Stimulated activated CD8-positive, alpha-beta memory T cell treated with anti-CD3 and anti-CD28 coated beads, Interleukin-4, amount 100 ng/mL, for 1 hour (primary cell): Measurements from ENCODE around the gene CERS3.

Source experiments
- DNase-seq, 2 donors: peaks; one replicate each; pipeline ENCODE4 v3.0.0-alpha.2; 2020; ENCODE audit warnings: low read depth in 2 of 2, low spot score in 1 of 2

Gene CERS3

DNA sequence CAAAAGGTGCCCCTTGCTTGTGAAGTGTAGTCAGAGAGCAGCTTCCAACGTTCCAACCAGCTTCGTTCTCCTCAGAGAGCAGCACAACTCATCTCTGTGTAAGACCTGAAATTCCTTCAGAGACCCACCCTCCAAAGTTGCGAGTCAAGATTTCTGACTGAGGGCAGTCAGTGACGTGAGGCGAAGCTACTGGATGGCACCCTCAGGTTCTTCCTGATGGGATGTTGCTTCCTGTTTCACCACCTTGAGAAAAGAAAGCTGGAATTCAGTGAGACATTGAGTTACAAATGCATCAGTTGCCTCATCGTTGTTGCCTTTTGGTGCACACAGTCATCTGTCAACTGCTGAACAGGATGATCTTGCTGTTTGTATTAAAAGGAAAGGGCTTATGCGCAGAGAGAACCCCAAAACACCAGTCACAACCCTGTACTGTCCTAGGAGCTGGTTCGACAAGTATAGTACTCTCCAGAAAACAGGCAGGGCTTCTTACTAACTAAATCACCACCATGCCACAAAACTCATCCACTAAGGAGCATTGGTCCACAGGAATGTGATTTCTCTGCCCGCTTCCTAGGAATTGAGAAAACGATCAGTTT is at the start of gene CERS3:
Gene CERS3, minus strand, starts transcription at position 118 of the 596 bp plus-strand sequence. CDS start 27,101 bp downstream, outside the sequence.
- DNase-seq: no peak

DNA sequence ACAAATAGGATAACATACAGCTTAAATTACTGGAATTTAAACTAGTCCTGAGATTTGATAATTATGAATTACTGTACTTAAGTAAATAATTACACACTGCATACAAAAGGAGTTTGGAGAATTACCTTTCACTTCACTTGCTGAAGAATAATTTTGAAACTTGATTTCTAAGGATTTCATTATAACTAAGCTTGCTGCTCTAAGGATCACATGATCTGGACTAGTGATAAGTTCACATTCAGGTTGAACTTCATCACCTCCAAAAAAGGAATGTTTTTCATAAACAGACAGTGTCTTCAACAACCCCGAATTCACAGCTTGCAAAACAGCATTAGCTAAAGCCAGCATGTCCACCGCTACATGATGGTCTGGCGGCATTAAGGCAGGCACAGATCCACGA is 44.8 kb upstream of the CERS3 start:
- no peak for DNase-seq

DNA sequence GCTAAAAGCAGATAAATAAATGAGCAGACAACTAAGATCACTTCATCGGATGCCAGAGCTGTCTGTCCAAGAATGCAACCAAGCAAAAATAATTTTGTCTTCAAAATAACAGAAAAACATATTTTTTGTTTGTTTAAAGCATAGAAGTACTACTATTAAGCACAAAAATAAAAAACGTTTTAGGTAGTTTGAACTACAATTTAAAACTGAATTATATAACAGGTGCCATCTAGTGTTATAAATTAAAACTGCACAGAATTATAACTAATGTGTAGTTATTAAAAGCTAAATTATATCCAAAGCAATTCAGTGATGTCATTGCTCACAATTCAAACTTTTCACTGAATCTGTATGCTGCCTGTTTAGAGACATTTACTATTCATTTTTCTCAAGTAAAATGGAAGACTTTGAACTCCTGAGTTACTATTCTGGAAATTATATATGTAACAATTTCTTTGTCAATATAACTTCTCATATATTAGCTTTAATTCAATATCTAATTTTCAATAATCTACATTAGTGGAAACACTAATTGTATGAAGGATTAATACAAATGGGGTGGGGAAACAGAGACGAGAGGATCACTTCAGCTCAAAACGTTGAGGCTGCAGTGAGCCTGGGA is 43.7 kb upstream of the CERS3 start:
- no peak for DNase-seq

DNA sequence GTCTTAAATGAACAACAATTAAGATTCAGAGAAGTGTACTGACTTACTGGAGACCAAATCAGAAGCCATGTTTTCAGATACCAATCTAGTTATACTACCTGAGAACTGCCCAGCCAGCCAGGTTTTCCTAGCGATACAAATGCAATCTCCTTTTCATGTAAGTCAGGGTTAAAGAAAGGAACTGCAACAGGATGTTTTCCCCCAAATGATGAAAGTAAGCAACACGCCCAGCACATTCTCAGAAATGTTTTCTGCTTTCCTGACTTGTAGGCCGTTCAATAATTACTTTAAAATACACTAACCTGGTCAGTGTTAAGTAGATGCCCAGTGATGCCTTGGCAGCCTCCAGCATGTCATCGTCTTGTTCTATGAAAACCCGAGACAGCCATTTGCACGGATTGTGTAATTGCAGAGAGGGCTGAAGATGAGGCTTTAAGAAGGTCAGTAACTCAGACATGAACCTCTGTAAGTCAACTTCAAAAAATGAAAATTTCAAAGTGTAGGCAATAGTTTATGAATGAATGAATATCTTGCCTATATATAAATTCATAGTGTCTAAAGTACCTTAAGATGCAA is 42.9 kb upstream of the CERS3 start:
- DNase-seq: no peak

DNA sequence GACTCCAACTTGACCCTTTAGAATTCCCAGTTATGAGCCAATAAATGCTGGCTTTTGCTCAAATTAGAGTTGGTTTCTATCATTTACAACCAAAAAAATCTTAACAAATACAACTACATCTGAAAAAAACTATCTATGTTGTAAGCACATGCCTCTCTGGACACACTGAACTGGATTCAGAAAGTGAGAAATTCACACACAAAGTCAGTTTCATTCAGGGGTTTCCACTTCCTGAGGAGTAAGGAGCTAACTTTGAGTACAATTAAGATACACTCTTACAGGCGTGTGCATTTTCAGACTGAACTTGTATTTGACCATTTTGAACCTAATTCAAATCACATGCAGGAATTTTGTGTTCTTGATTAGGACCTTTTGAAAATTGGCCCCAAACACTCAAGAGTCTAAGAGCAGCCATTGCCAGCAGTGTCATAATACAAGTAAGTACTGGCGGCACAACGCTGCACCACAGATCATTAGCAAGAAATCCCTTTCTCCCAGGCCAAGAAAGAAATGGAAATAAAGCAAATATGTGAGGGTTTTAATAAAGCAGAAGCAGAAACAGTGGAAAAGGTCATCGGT is 42.1 kb upstream of the CERS3 start:
- DNase-seq: no peak

DNA sequence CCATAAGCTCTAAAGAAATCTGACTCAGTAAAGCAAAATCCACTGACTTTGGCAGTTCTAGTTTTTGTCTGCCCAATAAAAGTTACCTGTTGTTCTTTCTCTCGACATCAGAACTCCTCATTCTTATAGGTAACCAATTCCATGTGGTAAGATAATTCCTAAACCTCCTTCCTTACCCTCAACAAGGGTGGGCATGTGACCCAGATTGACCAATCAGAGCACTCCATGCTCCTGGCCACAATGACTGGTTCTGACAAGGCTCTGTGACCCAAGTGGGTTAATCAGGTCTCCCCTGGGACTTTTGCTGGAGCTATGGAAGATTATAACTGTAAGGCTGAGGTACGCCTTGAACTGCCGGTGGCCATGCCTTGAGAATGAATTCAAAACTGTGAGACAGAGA is 41.5 kb upstream of the CERS3 start:
- DNase-seq: no peak

DNA sequence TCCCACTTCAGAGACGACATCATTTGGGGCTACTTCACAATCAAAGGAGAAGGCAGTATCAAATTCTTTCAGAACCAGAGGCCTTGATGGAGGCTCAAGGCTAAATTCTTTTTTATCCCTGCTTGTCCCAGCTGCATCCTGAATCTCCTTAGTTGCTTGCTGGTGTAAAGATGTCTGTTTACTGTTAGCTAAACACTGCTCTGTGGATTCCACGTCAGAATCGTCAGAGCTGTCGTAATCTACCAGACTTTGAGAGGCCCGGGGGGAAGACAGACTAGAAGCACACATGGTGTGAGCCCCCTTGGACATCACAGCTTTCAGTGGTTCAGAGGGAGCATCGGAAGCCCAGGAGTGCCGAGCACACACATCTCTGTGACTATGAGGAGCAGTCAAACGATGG is 40.6 kb upstream of the CERS3 start:
- no peak for DNase-seq

DNA sequence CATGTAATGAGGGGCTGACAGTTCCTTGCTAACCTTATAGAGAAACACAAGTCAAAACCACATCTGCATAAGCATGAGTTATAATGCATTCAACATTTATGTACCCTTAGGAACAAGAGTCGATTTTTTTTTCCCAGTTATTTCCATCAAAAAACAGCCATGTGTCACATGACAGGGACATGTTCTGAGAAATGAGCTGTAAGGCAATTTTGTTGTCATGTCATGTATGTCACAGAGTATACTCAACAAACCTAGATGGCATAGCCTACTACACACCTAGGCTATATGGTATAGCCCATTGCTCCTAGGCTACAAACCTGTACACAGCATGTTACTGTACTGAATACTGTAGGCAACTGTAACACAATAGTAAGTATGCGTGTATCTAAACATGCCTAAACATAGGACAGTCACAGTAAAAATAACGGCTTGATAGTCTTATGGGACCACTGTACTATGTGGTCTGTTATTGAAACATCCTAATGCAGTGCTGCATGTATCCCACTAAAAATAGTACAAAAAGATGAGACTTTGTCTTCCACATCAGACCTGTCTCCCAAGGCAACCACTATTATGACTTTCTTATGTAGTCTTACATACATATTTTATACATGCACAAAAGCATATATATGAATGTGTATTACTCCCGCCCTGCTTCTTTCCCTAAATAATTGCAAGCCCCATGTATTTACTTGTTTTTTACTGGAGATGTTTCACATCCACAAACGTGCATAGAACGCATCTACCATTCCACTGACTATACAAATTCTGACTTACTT is 38.3 kb upstream of the CERS3 start:
- DNase-seq: no peak

DNA sequence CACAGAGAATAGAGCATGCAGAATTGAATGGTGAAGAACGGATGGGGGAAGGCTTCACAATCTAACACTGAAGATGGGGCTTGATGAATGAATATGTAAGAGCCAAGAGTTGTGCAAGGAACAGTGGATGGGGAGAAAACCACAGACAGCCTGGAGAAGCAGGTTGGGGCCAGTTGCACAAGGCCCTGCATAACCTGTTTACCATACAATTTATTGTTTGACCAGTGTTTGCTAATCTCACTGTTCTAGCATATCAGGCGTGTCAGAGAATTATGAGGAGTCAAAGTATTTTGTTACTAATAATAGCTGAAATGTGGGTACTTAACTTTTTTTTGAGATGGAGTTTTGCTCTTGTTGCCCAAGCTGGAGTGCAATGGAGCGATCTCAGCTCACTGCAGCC is 36.8 kb upstream of the CERS3 start:
- DNase-seq: no peak

DNA sequence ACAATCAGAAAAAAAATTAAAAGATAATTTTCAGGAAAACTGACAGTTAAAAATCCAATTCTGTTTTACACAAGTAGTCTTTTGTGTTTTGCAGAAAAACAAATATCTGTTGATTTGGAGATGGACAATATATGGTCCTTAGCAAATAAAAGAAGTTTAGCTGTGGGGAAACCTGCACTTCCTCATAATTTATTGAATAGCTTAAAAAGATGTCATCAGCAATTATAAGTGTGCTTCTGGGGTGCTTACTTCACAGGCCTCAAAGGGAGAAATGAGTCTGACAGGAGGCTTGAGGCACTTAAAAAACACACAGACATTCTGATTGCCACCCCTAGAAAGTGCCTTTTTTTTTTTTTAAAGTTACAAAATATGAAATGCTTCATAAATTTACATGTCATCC is 31.6 kb upstream of the CERS3 start:
- DNase-seq: no peak

DNA sequence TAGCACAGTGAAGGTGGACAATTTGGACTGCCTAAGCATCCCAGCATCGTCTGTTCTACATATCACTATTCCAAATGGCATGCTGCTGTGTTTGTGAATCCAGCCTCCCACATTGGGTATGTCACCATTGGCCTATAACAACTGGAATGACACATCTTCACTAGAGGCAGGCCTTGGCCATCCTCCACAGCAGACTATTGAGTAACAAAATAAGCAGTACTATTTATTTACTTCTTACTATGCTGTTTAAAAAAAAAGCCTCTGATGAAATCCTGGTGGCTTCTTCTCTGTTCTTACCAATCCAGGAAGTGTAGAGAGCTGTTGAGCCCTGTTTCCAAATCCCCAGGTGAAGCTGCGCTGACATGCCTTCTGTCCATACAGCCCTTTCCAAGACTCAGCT is 30.6 kb upstream of the CERS3 start:
- DNase-seq: no peak

DNA sequence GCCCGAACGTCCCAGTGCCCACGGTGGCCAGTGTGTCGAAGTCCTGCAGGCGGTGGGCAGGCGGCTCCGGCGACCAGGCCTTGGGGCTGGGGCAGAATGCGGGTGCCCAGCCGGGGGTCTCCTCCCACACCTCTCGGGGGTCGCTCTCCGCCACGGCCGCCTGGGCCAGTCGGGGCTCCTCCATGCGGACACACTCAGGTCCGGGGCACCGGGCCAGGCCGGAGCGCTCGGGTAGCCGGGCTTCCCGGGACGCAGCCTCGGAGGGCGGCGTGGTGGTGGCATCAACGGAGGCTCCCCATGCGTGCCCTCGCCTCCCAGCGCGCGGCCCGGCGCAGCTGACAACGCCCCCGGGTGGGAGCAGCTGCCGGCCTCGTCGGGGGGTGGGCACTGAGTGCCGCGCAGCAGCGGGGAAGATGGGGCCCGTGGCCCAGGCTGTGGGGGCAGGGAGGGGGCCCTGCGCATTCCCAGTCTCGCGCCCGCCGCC is 30.1 kb upstream of the CERS3 start:
- no peak for DNase-seq

DNA sequence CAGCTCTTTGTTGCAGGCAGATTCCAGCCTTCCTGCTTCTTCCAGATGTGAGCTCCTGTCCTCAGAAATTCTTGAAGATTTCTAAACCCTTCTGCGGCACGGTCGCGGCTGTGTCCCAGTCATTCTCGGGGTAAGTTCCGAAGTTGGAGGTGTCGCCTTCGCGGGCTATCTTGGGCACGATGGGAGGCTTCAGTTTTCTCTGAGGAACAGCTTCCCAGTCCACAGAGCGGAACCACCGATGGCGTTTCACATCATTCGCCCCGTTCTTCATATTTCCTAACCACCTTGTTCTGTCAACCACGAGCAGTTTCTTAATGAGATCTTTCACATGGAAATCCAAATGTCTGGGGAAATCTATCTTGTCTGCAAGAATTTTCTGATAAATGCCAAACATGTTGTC is 24.7 kb upstream of the CERS3 start:
- no peak for DNase-seq

DNA sequence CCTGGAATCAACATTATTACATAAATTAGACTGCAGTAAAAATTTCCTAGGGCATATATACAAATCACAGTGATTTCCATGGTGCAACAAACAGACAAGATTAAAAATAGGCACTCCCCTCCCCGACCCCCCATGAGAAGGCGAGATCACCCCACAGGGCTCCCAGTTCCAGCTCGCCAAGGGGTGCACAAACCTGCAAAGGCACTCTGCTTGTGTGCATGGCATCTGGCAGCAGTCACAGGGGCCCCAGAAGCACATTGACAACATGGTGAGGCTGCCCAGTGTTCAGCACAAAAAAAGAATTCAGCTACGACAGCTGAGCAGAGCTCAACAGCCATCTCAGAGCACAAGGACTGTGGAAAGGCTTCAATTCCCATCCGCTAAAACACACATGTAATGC is 19.2 kb upstream of the CERS3 start:
- no peak for DNase-seq

DNA sequence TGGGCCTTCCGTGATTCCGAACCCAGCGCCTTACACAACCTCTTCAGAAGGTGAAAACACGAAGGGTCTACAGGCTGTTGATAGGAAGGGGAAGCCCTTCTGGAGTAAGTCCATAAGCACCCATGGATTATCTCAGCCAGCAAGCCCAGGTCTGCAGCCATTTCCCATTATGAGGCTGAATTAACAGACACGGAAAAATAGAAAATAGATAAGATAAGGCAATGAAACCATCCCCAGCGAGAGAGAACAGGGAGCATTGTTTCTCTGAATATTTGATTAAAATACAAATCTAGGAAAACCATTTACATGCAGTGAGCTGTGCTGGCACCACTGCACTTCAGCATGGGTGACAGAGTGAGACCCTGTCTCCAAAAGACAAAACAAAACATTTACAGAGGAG is 16.2 kb upstream of the CERS3 start:
- no peak for DNase-seq

DNA sequence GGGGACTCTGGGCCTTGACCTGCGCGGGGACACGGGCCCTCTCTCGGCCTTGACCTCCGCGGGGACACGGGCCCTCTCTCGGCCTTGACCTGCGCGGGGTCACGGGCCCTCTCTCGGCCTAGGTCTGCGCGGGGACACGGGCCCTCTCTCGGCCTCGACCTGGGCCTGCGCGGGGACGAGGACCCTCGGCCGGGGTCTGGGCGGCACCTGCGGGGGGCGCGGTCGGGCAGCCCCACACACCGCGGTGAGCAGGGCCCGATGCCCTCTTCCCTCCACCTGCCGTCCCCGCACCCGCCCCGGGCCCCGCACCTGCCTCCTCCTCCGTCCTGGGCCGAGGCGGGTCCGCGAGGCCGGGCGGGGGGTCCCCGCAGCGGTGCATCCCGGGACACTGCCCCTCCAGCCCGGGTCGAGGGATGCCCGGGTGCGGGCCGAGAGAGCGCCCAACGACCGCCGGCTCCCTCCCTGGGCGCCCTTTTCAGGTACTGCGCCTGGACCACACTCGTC is 15.6 kb upstream of the CERS3 start:
- DNase-seq: no peak

DNA sequence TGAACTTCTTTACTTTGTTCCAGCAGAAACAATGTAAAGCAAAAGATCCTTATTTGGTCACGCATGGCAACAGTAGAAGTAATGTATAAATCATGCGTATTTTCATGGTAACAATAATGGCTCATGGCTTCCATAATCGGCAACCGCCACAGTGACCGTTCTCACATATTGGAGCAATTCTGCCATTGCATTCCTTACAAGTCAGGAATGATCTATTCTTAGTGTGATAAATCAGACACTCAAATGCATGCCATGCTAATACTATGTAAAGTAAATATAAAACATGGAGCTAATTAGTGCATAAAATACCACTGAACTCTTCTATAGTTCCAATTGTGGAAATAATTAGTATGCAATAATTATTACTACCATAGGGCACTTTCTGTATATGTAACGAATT is 13.5 kb upstream of the CERS3 start:
- DNase-seq: no peak

DNA sequence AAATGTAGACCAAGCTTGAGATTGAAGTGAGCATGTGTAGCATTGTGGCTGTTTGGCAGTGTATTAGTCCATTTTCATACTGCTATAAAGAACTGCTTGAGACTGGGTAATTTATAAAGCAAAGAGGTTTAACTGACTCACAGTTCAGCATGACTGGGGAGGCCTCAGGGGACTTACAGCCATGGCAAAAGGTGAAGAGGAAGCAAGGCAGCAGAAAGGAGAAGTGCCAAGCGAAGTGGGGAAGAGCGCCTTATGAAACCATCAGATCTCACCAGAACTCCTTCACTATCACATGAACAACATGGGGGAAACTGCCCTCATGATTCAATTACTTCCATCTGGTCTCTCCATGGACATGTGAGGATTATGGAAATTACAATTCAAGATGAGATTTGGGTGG is 8.6 kb upstream of the CERS3 start:
- no peak for DNase-seq

DNA sequence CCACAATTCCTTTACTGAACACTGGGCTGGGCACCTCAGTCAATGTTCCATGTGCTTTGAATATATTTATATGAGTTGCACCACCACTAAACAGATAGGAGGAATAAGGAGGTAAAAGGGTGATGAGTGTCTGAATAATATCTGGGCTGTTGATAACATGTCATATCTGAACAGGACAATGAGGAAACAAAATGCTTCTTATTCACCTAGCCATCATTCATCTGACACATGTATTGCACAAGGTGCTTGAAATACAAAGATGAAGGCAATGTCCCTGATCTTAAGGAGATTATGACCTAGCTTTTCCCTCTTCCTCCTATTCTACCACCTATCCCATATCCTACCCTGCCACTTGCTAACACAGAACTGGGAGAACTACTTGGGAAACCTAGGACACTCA is 8.0 kb upstream of the CERS3 start:
- DNase-seq: no peak

DNA sequence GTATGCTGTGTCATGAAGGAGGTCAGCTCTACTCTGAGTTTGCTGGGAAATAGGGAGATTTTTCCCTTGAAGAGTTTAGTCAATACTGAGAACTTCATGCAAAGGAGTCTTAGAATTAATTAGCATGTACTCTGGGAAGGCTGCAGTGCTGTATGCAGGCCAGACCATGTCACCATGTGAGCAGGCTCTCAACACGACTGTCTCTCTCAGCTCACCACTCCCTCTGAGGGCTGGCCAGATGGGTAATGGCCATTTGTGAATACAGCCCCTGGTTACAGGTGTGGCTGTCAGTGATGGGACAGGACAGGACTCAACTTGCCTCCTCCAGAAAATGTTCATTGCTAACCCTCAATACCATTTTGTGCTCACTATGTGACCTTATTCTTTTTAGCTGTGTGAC is 5.1 kb upstream of the CERS3 start:
- no peak for DNase-seq

DNA sequence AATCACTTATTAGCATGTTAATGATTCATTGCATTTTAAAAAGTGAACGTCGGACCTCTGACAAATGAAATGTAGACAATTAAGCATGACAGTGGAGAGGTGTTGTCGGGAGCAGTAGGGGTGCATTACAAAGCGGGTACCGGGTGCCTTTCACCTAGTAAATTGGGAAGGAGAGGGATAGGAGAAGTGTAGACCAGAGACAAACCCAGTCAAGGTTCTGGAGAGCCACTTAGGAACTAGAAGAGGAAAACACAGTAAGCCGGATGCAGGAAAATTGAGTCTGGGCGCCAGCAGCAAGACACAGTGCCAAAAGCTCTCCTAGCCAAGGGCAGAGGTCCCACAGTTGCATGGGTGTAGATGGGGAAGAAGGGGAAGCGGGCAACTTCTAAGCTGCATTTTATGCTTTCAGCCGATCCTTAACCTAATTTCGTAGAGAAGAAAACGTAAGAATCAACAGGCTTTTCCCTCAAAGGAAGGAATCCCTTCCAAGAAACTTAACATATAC is 3.1 kb upstream of the CERS3 start:
- DNase-seq: no peak
